TTC549 (cell line): ENCODE data around the gene EDA.

Experiments
- FAIRE-seq: peaks from 2 replicates; lab custom pipeline; 2012; peaks lifted over from hg19 to GRCh38; lab: Jason Lieb, UNC

Gene EDA

DNA sequence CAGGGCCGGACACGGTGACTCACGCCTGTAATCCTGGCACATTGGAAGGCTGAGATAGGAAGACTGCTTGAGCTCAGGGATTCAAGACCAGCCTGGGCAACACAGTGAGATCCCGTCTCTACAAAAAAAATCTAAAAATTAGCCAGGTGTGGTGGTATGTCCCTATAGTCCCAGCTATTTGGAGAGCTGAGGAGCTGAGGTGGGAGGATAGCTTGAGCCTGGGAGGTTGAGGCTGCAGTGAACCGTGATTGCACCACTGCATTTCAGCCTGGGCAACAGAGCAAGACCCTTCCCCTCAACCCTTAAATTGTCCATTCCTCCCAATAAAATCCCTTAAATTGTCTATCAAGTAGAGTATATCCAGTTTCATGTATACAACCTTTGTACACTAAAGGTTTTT, 463.4 kb downstream of the EDA start:
- no peak for FAIRE-seq

DNA sequence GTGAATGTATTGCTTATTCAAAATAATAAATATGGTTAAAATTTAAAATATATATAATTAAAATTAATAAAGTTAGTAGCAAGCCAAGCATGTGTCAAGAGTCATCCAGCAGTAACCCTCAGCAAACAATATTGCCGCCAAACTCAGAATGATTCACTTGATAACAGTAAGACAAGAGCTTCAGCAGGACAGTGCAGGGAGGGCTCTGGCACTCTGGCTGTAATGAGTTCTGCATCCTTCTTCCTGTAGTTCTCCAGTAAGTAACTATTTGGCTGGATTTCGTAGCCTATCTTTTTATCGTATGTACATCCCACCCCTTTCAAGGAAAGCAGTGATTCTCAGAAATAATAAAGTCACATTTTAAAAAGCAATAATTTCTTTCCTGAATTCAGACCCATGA, 464.0 kb downstream of the EDA start:
- FAIRE-seq: no peak

DNA sequence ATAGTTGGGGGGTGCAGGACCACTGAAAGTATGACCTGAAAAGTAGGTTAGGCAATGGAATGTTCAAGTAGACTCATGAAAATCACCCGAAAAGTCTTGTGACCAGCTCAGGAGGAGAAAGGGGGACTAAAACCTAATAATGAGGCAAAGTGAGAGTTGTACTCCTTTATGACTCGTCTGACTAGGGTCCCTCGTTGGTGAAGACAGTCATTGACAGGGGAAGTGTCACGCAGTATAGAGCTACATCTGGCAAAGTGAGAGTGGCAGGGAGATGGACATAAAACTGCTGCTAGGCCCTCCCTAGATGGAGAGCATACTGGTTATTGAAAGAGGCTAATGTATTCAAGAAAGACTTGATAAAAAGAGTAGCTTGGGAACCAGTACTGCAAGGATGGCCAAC, 466.8 kb downstream of the EDA start:
- no peak for FAIRE-seq

DNA sequence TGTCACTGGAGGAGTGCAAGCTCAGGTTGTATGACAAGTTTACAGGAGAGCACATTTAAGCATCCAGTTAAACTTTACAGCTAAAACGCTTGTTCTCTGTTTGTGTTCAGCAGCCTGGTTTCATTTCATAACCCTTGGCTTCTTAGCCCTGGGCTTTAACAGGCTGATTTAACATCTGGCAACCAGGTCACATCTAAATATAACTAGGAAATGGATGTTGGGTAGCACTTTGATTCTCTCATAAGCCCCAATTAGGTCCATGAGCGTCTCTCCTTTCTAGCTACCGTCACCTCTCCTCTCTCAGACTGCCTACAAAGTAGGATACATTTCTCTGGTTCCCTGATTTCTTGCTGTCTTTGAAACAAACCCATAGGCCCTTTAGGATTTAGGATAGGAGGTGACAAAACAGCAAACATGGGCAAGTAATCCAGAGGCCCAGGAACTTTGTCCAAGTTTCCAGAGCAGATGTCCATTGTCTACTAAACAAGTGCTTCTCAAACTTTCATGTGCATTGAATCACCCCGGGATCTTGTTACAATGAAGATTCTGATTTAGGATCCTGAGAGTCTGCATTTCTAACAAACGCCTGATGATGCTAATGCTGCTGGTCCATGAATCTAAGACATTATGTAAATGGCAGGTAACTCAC, 468.8 kb downstream of the EDA start:
- FAIRE-seq: no peak

DNA sequence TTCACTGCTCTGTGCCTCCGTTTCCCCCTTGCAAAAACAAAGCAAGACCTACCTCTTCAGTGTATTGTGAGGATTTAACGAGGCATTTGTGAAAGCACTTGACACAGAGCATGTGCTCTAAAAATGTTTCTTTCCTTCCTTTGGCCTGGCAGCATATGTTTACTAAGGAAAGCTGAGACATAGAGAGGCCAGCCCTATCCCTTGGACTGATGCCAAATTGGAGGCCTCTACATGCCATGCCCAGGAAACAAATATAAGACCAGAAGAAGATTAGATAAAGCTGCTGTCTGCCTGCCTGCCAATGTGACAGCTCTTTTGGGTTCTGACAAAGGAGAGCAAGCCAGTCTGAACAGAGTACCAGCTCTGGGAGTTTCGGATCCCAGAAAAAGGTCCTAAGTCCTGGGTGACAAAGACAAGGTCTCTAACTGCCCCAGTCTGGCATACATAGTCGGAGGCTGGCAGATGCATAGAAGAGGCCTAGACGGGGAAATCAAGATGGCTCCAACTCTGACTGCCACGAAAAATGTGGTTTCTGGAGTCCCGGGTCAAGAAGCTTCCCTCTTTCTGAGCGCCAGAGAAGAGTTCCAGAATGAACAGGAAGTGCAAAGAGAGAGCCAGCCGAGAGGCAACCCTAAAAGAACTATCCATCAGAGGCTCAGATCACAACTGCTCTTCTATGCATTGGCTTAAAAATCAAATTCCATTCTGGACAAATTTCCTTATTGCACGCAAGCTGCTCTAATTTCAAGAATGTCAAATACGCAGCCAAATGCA, 472.1 kb downstream of the EDA start:
- FAIRE-seq: no peak

DNA sequence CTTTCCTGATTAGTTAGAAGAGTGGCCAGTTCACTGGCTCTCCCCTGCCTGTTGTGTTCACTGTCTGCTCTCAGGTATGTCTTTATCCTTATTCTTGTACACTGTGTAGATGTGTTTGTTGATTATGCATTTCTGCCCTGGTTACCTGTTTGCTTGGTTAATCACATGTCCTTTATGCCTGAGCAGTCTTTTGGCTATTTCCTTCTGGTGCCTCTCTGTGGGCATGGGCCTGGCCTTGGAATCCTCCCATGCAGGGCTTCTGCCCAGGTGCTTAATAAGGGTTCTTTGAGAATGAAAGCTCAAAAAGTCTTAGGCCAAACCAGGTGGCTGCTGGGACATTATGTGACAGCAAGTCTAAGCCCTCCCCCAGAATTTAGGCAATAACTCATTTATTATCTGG, 472.8 kb downstream of the EDA start:
- FAIRE-seq: no peak
